GM06990 (cell line): ENCODE results near the gene TMEM145.

ENCODE experiments used
- DNase-seq: peaks from one replicate; pipeline ENCODE4 v3.0.0-alpha.2; 2011; ENCODE audit not compliant: insufficient read length; ENCODE audit errors: extremely low read depth
- H3K27me3 ChIP-seq: replicated peaks from 2 replicates; pipeline ENCODE4 v1.6.0; 2011; ENCODE audit warnings: low read length; ENCODE audit not compliant: control insufficient read depth, insufficient read depth
- H3K36me3 ChIP-seq: 2 replicates; pipeline ENCODE4 v1.5.1; 2011; ENCODE audit warnings: low read length; ENCODE audit not compliant: control insufficient read depth, insufficient read depth
- H3K4me3 ChIP-seq: replicated peaks from 2 replicates; pipeline ENCODE4 v1.5.1; 2011; ENCODE audit warnings: low read depth, mild to moderate bottlenecking, control low read depth, low read length
- CTCF ChIP-seq: IDR thresholded peaks from 2 replicates; pipeline ENCODE4 v1.5.1; 2011; ENCODE audit warnings: low read length, control low read depth, mild to moderate bottlenecking, inconsistent platforms; ENCODE audit not compliant: insufficient read depth, poor library complexity, severe bottlenecking

TMEM145 gene

GRCh38 chr19:42297039-42297438 lies 16.1 kb upstream of the TMEM145 start:
- no peak overlapping the region for H3K4me3 ChIP-seq
- H3K36me3 ChIP-seq, result peaks cover 31% of the 10 kb centered on the region
- no peak for DNase-seq
- TF ChIP-seq CTCF, result no peak
- no peaks in the 10 kb centered on the region for H3K27me3 ChIP-seq

- peaks cover 3% of the 10 kb centered on the region for H3K36me3 ChIP-seq
- no peak for TF ChIP-seq CTCF
- no peaks in the 10 kb centered on the region for H3K27me3 ChIP-seq
- no peak for DNase-seq
- H3K4me3 ChIP-seq, result peak within 1 kb of the TSS; percentile 66
These were observed 11.4 kb upstream of the TMEM145 start, which contains the start of gene PRR19 for GRCh38 chr19:42301646-42302203. PRR19 (plus strand) TSS chr19:42302132; CDS start chr19:42309585, 7,453 bp downstream.

GRCh38 chr19:42303101-42303464 lies 10.0 kb upstream of the TMEM145 start:
- no peaks in the 10 kb centered on the region for H3K36me3 ChIP-seq
- no peak for DNase-seq
- TF ChIP-seq CTCF, result no peak
- H3K4me3 ChIP-seq, result peak overlapping the region; percentile 66
- no peaks in the 10 kb centered on the region for H3K27me3 ChIP-seq

- TF ChIP-seq CTCF, result no peak
- no peaks in the 10 kb centered on the region for H3K36me3 ChIP-seq
- no peaks in the 10 kb centered on the region for H3K27me3 ChIP-seq
- no peak for DNase-seq
- no peak overlapping the region for H3K4me3 ChIP-seq
These were observed 9.2 kb upstream of the TMEM145 start for GRCh38 chr19:42303876-42304275.

GRCh38 chr19:42306646-42307045 lies 6.5 kb upstream of the TMEM145 start:
- DNase-seq, result no peak
- no peaks in the 10 kb centered on the region for H3K27me3 ChIP-seq
- TF ChIP-seq CTCF, result no peak
- H3K4me3 ChIP-seq, result no peak overlapping the region
- H3K36me3 ChIP-seq, result no peaks in the 10 kb centered on the region

- TF ChIP-seq CTCF, result no peak
- DNase-seq, result no peak
- H3K4me3 ChIP-seq, result no peak overlapping the region
- no peaks in the 10 kb centered on the region for H3K27me3 ChIP-seq
- no peaks in the 10 kb centered on the region for H3K36me3 ChIP-seq
These were observed 3.4 kb upstream of the TMEM145 start for GRCh38 chr19:42309686-42310085.
